Measurements from ENCODE around the gene FSTL5. TPM values are rescaled to one million over a fixed set of nuclear protein-coding genes. Genes with fewer than 3 reads are reported as not detected.

The FSTL5 gene
- total and polyA plus RNA-seq, 9 of the 15 experiments (the other 6 are each of a cell fraction or from before 2014, with no cell fraction given): 0.09 to 3.1 (median 0.50) TPM; not detected in 1

GRCh38 chr4:161892951-161893350 is 270.8 kb downstream of the FSTL5 start:
- no peak for TF ChIP-seq ETS1 (conservative IDR thresholded peaks at IDR 0.05; ENCODE audit: control insufficient read depth, low read depth, low read length)
- FAIRE-seq: no peak
- CTCF ChIA-PET (ENCODE audit: low intra/inter-chr PET ratio): no interaction called here

GRCh38 chr4:161883157-161883556 is 280.6 kb downstream of the FSTL5 start:
- Histone ChIP-seq H3K4me1 (replicated peaks in 1 of 2; ENCODE audit: control insufficient read depth in 2 of 2, insufficient read depth in 2 of 2, low read length in 2 of 2) (no peaks in the 10 kb centered on the region), H3K36me3 (ENCODE audit: control insufficient read depth, insufficient read depth, low read length) (no peaks in the 10 kb centered on the region), H3K9ac (ENCODE audit: insufficient read depth in 1 of 2, low read depth in 2 of 2, low read length in 2 of 2) (no peak overlapping the region), H3K79me2 (ENCODE audit: control insufficient read depth, insufficient read depth, low read length) (no peaks in the 10 kb centered on the region), H3K27ac (ENCODE audit: extremely low read depth, low read depth, low read length) (no peak overlapping the region), H3K9me1 (ENCODE audit: control insufficient read depth, insufficient read depth, low read length) (no peaks in the 10 kb centered on the region), H3K9me3 (replicated peaks; ENCODE audit: control insufficient read depth, insufficient read depth, low read depth, low read length) (no peaks in the 10 kb centered on the region), H2AFZ (ENCODE audit: low read depth, low read length) (no peak overlapping the region), H4K20me1 (replicated peaks; ENCODE audit: control insufficient read depth, insufficient read depth, low read length) (no peaks in the 10 kb centered on the region), H3K27me3 (ENCODE audit: control insufficient read depth in 2 of 2, insufficient read depth in 2 of 2, low read length in 2 of 2) (no peaks in the 10 kb centered on the region), H3K4me2 (ENCODE audit: insufficient read depth, low read length) (no peak overlapping the region), H3K4me3 (no peak overlapping the region)
- intact Hi-C loops (cut with micrococcal nuclease): no loop called here
- ChIA-PET POLR2A (no interaction called here), CTCF (ENCODE audit: low intra/inter-chr PET ratio) (no interaction called here)
- WGBS (ENCODE audit: insufficient coverage, low coverage, missing lambda C conversion rate): 3% methylated on average over 3 of the region's 4 CpGs
- no peak for ATAC-seq
- BruUV-seq (replicated peaks): no TSS peak
- in situ Hi-C loops (cut with MboI): no loop called here
- no peak for FAIRE-seq
- no peak for DNase-seq (ENCODE audit: extremely low read depth in 1 of 4, low spot score in 3 of 4)
- TF ChIP-seq AFF1 (IDR thresholded peaks at IDR 0.05; ENCODE audit: low read depth in 1 of 2, partially characterized antibody in 2 of 2) (no peak), TAL1 (IDR thresholded peaks at IDR 0.05) (no peak), KAT7 (CRISPR knock-in tag; IDR thresholded peaks at IDR 0.05; ENCODE audit: borderline replicate concordance) (no peak), ADNP (tag; IDR thresholded peaks at IDR 0.05) (no peak), ETV6 (IDR thresholded peaks at IDR 0.05; ENCODE audit: borderline replicate concordance in 1 of 2, low read depth in 2 of 2, low read length in 1 of 2) (no peak), ETV6 (CRISPR knock-in tag; IDR thresholded peaks at IDR 0.05; ENCODE audit: borderline replicate concordance) (no peak), KLF13 (tag; IDR thresholded peaks at IDR 0.05; ENCODE audit: borderline replicate concordance, low read depth) (no peak), FOXJ2 (tag; IDR thresholded peaks at IDR 0.05) (no peak), HMG20B (CRISPR knock-in tag; IDR thresholded peaks at IDR 0.05) (no peak), MYBL2 (IDR thresholded peaks at IDR 0.05; ENCODE audit: low read depth) (no peak), MYBL2 (CRISPR knock-in tag; IDR thresholded peaks at IDR 0.05; ENCODE audit: borderline replicate concordance) (no peak)

More at GRCh38 chr4:161892951-161893350, 270.8 kb downstream of the FSTL5 start:
- Histone ChIP-seq H3K27me3 (ENCODE audit: control insufficient read depth in 2 of 2, insufficient read depth in 2 of 2, low read length in 2 of 2) (no peaks in the 10 kb centered on the region), H3K27ac (ENCODE audit: extremely low read depth, low read depth, low read length) (no peak overlapping the region), H3K4me3 (no peak overlapping the region), H3K36me3 (ENCODE audit: control insufficient read depth, insufficient read depth, low read length) (no peaks in the 10 kb centered on the region), H2AFZ (ENCODE audit: low read depth, low read length) (no peak overlapping the region), H3K79me2 (ENCODE audit: control insufficient read depth, insufficient read depth, low read length) (no peaks in the 10 kb centered on the region), H3K9me3 (replicated peaks; ENCODE audit: control insufficient read depth, insufficient read depth, low read depth, low read length) (no peaks in the 10 kb centered on the region), H3K4me1 (replicated peaks in 1 of 2; ENCODE audit: control insufficient read depth in 2 of 2, insufficient read depth in 2 of 2, low read length in 2 of 2) (no peaks in the 10 kb centered on the region), H3K4me2 (ENCODE audit: insufficient read depth, low read length) (no peak overlapping the region), H3K9me1 (ENCODE audit: control insufficient read depth, insufficient read depth, low read length) (no peaks in the 10 kb centered on the region), H4K20me1 (replicated peaks; ENCODE audit: control insufficient read depth, insufficient read depth, low read length) (no peaks in the 10 kb centered on the region), H3K9ac (ENCODE audit: insufficient read depth in 1 of 2, low read depth in 2 of 2, low read length in 2 of 2) (no peak overlapping the region)
- intact Hi-C loops (cut with micrococcal nuclease) (no loop called here), in situ Hi-C loops (cut with MboI) (no loop called here)
- no TSS peak for BruUV-seq (replicated peaks)
- POLR2A ChIA-PET: no interaction called here
- no peak for ATAC-seq
- no peak for DNase-seq (ENCODE audit: extremely low read depth in 1 of 4, low spot score in 3 of 4)
